NT2/D1 (cell line): Measurements from ENCODE around the gene DTD2.

Experiments used
- SUZ12 ChIP-seq: IDR thresholded peaks from 2 replicates; pipeline ENCODE4 v1.6.1; 2011; ENCODE audit not compliant: insufficient read length, insufficient read depth; ENCODE audit errors: extremely low read depth
- YY1 ChIP-seq: IDR thresholded peaks from 2 replicates; pipeline ENCODE4 v1.6.1; 2011; ENCODE audit not compliant: insufficient read length, insufficient read depth
- ZNF274 ChIP-seq: IDR thresholded peaks from 2 replicates; pipeline ENCODE4 v1.6.1; 2011; ENCODE audit warnings: mild to moderate bottlenecking, low read depth, low read length

DNA sequence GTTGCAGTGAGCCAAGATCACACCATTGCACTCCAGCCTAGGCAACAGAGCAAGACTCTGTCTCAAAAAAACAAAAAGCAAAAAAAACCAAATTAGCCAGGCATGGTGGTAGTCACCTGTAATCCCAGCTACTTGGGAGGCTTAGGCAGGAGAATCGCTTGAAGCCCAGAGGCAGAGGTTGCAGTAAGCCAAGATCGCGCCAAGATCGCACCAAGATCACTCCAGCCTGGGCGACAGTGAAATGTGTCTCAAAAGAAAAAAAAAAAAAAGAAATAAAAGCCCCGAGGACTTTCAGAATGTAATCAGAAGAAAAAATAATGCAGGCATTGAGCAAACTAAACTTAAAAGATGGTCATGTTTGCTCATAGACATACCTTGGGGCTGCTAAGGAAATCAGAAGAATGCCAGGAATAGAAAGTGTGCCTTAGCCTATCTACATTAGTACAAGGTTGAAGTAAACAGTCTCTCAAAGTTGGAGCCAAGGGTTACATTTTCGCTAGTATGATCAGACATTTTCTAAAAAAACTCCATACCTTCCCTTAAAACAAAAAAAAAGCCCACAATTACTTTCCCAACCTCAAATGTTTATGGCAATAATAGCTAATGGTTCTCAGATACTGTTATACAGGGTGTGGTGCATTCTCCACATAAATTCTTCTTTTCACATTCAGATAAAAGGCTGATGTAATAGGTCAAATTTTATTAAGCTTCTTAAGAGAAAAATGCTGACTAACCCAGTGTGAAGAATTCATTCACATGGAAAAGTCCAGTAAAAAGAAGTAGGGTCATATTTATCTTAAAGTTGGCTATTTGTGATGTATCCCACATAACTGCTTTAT lies 15.8 kb downstream of the DTD2 start:
- TF ChIP-seq ZNF274 (no peak), YY1 (no peak), SUZ12 (no peak)
